HG03095 (cell line): Measurements from ENCODE around the gene TMEM51.

Experiments used
- ATAC-seq: cut with Tn5 transposase; IDR thresholded peaks from one replicate; pipeline ENCODE4 v1.9.1; 2021; ENCODE audit warnings: moderate library complexity; ENCODE audit not compliant: unreplicated experiment

TMEM51 gene

DNA sequence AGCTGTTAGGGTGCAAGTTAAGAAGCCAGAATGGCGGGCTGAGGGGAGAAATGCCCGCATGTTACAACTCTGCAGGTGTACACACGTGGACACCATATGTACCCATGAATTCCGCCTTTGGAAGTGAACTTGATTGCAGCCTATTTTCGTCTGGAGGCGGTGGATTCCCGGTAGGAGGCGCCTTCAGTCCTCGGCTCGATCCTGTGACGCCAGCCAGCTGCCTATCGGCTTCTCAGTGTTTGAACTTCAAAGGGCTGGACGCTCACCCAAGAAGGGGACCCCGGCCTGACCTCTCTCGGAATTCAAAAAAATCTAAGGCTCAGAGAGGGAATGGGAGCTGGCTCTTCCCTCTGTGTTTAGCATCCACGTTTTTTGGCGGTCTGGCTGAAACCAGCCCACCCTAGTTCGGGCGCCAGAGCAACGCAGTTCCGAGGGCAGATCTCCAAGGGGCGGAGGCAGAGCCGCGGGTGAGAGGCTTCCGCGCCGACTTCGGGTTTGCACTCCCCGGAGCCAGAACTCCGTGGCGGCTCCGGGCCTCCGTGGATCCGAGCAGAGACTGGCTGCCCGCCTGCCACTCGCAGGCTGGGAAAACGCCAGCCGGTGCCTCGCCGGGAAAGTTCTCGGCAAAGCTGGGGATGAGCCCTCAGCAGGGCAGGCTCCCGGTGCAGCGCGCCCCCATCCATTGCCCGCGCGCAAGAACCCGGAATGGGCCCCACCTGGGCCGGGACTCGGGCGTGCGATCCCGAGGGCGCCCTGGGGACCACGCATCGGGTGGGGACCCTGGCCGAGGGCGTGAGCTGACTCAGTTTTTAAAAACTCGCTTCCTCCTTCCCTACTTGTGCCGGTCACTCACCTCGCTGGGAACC is 996 bp upstream of the TMEM51 start:
- ATAC-seq = no peak

DNA sequence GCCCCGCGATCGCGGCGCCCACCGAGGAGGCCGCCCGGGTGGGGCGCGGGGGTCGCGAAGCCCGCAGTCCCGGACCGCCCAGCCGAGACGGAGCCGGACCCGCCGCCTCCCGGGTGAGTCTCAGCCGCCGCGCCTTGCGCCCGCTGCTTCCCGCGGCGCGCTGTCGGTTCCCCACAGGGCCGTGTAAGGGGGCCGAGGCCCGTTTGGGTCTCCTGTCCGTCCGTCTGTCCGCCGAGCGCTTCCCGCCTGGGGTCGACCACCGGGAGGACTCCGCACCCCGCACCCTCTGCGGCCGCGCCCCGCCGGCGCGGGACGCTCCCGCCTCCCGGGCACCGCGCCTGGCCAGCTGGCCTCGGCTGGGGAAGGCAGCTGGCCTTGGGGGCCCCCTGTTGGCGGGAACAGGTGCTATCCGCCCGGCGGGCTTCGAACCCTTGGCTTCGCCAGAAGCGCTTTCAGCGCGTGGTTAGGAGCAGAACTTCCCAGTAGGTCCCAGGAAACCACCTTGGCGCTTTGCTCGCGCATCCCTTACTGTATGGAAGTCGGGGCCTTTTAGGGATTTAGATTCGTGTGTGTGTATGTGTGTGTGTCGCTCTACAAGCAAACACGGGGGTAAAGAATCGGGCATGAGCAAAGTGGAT is 414 bp downstream of the TMEM51 start:
- ATAC-seq = no peak

DNA sequence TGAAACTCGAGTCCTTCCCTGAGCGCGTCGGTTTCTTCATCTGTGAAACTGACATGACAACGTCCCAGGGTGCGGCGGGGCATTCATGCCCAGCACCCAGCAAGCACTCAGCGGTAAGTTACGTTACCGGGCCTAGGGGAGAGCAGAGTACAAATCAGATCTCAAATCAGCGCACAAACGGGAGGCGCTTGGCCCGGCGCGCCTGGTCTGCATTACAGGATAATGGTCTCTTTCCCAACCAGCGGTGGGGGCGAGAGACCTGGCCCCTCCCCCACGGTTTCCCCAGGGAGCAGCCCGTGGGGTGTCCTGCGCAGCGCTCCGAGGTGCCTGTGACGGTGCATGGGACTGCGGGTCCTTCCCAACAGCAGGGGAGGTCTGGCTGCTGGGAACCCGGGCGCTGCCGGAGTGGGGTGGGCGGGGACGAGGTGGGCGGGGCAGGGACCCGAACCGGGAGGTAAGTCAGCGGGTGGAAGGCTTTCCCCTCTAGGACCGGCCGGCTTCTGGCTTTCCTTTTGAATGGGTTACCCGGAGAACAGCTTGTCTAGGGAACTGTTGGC is 1.0 kb downstream of the TMEM51 start:
- ATAC-seq = no peak

DNA sequence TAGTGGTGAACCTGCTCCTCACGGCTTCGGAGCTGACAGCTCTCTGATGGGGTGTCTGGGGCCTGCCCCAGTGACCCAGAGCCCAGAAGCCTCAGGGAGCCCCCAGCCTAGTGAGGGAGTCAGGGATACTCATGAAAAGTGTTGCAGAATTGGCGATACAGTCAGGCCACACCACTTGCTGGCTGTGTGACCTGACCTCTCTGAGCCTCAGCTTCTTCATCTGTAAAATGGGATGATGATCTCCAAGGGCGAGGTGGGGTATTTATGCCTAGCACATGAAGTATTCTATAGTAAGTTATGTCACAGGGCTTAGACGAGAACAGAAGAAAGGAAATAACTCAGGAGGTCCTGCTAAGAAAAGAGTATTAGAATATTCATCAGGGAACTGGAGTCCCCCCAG is 1.6 kb downstream of the TMEM51 start:
- ATAC-seq = no peak

DNA sequence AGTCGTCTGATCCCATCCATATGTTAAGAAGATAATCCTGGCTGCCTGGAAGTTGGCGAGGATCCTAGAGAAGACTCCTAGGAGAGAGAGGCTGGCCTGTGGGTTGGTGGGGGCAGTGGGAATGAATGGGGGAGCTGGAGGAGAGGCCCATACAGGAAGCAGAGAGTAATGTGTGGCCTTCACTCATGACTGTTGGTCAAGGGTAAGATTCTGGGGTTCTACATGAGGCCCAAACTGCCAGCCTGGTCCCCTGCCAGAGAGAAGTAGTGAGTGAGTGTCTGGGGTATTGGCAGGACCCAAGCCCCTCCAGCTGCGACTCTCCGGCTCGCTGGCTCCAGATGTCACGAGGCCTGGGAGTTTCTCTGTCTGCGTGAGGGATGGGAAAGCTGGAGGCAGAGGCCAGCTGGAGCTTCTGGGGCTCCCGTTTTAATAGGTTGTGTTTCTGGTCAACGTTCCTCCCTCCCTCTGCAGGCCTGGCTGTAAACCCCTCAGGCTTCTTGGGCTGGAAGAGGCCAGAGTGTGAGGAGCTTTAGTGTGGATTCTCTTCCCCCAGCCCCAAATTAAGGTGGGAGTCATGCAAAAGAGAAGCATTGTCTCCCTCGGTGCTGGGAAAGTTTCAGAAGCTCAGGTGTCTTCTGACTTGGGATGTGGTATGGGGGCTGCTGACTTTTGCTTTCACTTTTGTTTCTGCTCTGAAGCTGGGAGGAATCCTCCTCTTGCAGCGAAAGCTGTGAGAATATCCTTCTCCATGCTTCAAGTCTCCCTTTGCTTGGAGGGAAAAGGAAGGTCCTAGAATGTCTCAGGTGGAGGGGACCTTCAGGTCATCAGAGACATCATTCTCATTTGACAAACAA is 2.6 kb downstream of the TMEM51 start:
- no peak for ATAC-seq

DNA sequence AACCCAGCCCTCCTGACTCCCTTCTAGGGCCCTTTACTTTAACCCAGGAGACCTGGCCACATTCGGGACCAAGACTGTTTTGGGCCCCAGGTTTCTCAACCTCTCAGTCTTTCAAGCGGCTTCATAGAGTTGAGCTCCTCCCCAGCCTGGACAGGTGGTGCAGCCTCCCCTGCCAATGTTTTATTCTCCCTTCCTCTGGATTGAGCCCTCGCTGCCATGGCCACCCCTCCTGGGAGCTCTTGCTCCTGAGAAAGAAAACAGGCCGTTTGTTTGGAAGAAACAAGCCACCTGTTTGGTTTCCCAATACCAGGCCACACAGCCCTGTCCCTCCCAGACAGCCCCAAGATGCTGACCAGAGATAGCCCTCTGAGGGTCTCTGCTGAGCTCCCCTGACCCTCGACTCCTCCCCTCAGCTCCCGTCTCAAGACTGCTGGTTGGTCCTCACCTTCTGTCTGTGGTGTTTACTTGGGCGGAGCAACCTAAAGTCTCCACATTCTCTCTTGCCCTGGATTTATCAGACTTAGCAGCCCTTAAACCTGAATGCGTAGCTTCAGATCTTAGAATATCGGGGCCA is 3.3 kb downstream of the TMEM51 start:
- ATAC-seq = no peak

DNA sequence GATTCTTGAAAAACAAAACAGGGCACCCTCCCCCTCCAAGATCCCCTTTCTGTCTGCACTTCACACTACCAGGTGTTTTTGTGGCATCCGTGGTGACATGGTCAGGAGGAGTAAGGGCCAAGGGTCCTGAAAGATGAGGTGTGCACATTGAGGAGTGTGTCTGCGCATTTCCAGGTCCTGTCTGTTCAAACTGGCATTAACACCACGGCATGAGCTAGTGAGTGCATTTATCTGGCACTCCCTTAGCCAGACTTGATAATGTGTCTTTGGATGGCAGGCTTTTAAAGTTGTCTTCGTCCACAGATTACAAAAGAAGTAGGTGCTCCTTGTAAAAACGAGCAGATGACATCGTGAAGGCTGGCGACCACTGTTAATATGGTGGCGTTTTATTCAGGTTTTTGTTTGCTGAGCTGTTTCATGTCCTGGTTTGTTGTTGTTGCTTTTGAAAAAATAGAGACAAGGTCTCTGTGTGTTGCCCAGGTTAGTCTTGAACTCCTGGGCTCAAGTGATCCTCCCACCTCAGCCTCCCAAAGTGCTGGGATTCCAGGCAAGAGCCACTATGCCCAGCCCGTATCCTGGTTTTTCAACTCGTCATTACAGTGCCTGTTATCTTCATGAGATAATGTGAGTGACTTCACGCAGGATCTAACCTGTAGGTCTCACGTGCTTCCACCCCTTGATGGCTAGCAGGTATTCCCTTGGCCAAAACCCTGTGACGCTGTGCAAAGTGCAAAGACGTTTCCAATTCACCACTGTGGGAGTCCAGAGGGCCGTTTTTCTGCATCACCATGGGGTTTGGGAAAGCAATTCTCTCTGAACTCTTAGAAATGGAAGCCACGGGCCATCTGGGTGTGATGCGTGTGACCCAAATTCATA is 4.2 kb downstream of the TMEM51 start:
- ATAC-seq = no peak

DNA sequence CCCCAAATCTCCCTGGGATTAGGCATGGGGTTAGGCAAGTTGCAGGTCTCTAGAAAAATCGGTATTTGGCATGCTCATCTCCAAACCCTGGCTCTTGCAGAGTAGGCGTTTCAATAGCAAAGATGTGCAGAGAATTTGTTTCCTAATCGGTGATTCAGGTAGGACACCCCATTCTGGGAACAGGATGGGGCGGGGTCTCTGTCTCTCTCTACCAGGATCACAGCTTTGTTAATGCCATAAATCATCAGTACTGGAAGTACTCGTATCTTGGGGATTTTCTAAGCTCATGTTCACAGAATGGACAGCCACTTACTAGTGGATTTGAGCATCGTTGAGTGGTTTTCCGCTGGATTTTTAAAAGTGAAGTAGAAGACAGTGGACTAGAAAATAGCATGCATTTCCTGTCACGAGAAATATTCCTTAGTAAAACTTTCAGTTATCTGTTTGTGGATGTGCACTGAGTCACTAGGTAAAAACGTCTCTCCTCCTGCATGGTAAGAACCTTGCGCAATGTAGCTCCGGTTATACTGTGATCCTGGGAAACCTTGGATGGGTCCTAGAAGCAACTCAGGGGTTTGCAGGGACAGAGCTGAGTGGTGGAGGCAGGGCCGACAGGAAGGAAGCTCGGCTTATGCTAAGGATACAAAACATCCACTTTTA is 5.1 kb downstream of the TMEM51 start:
- no peak for ATAC-seq

DNA sequence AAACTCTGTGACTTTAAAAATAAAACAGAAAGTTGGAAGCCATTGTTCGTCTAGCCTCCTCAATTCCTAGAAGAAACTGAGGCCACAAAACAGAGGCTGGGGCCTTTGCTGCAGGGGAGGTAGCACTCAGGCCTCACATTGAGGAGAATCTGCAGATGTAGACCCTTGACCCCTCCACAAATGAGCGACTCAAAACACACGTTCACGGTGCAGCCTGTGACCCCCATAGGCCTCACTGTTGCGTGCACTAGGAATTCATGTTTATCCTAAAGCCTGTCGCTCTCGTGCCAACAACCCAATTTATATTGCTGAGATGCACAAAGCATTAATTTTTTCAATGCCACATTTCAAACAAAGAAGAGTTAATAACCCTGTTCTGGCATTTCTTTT is 5.6 kb downstream of the TMEM51 start:
- ATAC-seq = no peak

DNA sequence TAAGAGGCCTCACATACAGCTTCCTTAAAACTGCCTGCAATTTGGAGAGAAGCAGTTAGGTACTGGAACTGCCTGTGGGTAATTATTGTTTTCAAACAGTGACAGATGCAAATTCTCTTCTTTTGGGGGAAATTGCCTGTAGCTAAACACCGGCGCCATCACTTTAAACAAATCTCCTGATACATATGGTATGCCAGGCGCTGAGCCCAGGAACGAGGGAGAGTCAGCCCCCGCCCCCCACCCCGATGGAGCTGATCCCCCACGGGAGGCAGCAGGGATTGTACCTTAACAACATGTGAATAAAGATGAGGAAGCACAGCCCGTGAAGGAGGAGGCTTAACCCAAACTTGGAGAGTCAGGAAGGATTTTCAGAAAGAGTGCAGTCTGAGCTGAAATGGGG is 7.1 kb downstream of the TMEM51 start:
- no peak for ATAC-seq

DNA sequence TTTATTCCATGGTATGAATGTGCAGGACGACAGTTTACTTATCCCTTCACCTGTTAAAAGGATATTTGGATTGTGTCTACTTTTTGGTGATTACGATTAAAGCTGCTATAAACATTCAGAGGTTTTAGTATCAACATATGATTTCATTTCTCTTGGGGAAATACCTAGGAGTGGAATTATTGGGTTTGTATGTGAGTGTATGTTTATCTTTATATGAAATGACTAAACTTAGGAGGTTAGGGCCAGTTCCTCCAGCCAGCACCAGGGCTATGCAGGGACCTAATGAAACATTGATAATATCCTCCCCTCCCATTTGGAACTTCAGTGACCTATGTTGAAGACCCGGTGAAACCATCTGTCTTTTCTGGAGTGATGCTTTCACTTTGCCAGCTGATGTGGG is 13.8 kb downstream of the TMEM51 start:
- no peak for ATAC-seq

DNA sequence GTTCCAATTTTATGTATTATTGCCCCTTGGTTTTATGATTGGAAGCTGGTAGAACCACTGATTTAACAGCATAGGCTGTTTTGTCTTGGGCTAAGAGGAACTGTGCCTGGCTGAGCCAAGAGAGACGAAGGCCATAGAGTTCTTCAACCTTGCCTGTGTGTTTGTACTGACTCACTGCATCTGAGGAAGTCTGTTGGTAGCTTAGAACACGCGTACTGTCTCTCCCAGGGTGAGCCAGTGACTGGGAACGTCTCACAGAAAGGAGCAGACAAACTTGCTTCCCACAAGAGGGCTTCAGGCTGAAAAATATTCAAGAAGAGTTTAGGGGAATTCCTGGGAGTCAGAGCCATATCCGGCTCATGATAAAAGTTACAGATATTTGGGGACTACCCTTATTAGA is 14.9 kb downstream of the TMEM51 start:
- no peak for ATAC-seq

DNA sequence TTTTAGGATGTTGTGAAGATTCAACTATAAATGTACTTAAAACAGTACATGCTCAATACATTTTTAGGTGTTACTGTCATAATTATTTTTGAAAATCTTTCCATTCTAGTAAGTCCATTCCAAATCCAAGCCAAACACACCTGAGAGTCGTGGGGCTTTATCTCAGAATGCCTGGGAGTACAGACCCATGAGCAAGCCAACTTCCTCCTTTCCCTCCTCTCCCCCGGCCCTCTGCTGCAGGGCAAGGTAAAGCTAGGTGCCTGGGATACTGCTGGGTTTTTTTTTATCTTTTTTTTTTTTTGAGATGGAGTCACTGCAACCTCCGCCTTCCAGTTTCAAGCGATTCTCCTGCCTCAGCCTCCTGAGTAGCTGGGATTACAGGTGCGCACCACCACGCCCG is 16.5 kb downstream of the TMEM51 start:
- no peak for ATAC-seq

DNA sequence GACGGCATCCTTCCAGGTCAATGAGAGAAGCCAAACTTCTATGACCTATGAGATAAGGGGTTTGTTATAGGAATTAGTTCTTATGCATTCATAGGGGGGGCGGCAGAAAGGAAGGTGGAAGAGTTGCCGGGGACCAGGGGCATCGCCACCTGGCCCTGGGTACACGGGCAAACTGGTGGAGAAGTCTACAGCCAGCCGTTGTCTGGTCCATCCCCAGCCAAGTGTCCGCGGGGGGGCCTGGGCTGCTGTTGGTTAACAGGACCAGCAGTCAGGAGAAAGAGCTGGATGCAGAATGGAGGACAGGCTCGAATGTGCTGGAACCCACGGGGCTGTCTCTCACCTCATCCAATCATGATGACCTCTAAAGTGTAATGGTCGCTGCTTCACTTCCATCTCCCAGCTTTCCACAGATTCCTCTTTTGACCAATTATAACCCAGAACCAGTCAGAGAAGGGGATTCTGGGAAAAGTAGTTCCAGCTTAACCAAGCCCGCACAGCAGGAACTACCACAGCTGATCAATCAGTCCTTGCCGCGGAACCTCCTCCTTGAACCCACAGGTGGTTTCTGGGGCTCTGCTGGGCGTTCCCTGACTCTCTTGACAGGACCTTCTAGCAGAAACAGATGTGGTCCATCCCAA is 17.8 kb downstream of the TMEM51 start:
- ATAC-seq = no peak

DNA sequence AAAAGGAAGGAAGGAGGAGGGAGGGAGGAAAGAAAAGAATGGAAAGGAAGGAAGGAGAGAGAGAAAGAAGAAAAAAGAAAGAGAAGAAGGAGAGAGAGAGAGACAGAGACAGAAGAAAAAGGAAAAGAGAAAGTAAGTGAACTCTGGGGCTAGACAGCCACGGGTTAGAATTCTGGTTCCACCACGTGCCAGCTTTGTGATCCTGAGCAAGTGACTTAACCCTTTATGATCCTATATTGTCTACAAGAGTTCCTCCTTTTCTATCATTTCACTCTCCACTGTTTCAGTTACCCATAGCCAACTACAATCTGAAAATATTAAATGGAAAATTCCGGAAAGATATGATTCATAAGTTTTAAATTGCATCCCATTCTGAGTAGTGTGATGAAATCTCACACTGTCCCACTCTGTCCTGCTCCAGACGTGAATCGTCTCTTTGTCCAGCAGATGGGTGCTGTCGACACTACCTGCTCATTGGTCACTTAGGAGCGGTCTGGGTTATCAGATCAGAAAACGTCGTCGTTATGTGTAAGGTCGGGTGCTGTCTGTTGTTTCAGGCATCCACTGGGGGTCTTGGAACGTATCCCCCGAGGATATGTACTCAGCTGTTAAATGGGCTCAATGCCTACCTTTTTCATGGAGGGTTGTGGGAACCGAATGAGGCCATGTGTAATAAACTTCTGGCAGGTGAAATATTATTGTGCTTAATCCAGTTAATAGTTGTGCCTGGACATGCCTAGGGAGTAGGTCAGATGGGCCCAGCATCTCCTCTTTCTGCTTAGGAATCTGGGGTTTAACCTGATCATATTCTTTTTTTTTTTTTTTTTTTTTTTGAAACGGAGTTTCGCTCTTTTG is 19.1 kb downstream of the TMEM51 start:
- no peak for ATAC-seq

DNA sequence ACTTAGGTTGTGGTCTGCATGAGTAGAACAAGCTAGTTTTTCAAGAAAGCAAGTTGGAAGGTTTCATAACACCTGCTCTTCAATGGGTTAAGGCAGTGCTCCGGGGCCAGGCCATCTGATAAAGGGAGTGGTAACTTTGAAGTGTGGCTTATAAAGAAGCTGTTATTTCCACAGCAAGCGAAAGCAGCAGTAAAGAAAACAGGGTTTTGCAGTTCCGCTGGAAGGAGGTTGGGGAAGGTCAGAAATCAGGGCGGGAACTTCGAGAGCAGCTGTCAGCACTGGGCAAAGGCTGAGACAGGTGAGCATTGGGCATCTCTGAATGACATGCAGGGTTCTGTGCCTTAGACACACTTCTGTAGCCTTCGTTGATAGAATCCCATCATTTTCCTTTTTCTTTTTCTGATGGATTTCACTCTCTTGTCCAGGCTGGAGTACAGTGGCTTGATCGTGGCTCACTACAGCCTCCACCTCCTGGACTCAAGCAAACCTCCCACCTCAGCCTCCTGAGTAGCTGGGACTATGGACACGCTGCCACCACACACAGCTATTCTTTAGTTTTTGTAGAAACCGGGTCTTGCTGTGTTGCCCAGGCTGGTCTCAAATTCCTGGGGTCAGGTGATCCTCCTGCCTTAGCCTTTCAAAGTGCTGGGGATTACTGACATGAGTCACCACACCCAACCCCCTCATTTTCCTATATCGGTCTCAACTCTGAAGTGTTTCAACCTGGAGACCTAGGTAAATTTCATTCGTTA is 20.5 kb downstream of the TMEM51 start:
- ATAC-seq = no peak

DNA sequence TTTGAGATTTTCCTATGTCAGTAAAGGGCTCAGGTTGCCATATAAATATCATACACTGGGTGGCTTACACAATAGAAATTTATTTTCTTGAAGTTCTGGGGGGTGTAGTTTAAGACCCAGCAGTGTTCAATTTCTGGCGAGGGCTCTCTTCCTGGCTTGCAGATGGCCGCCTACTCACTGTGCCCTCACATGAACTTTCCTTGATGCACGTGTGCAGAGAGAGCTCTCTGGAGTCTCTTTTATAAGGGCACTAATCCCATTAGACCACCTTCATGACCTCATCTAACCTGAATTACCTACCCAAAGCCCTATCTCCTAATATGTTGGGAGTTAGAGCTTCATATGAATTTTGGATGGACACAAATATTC is 21.1 kb downstream of the TMEM51 start:
- ATAC-seq = no peak
